Right lobe of liver (tissue), 6 donors: ENCODE measurements around the gene AOAH. TPM values are rescaled to one million over a fixed set of nuclear protein-coding genes. Genes with fewer than 3 reads are reported as not detected.

ENCODE experiments used
- ATAC-seq, 4 donors: fragments of 200-7000 bp; cut with Tn5 transposase; one replicate each; pipeline ENCODE4 v1.9.1; 2020; ENCODE audit warnings: mild to moderate bottlenecking in 4 of 4, moderate library complexity in 4 of 4
- DNase-seq, 3 donors: peaks; one replicate each; pipeline ENCODE4 v3.0.0-alpha.2; 2020
- H3K27ac ChIP-seq, 3 donors: fragments of 200-600 bp; one replicate each; pipeline ENCODE4 v1.8.0; 2022
- H3K27me3 ChIP-seq, 2 donors: fragments of 200-600 bp; one replicate each; pipeline ENCODE4 v1.8.0; 2022
- H3K36me3 ChIP-seq, 4 donors: fragments of 200-600 bp; sonication (generic) in 1 of 4; one replicate each; pipeline versions ENCODE4 v1.5.1 to v1.8.0; 2017 to 2022; ENCODE audit warnings: control low read depth in 1 of 4
- H3K4me1 ChIP-seq, 4 donors: fragments of 200-600 bp; sonication (generic) in 1 of 4; one replicate each; pipeline versions ENCODE4 v1.5.1 to v1.8.0; 2017 to 2022; ENCODE audit warnings: control low read depth in 1 of 4
- H3K4me3 ChIP-seq, 3 donors: fragments of 200-600 bp; one replicate each; pipeline ENCODE4 v1.8.0; 2022
- H3K9me3 ChIP-seq, 4 donors: fragments of 200-600 bp; sonication (generic) in 1 of 4; one replicate each; pipeline versions ENCODE4 v1.5.1 to v1.8.0; 2017 to 2022; ENCODE audit warnings: control low read depth in 1 of 4
- POLR2A ChIP-seq: fragments of 450-650 bp; IDR thresholded peaks from one replicate; pipeline ENCODE4 v1.6.1; 2017; ENCODE audit warnings: antibody characterized with exemption, mild to moderate bottlenecking
- WGBS: methylation state at CpG from one replicate; pipeline ENCODE4 v1.1.6; 2018; ENCODE audit warnings: low coverage, low lambda C conversion rate; ENCODE audit not compliant: insufficient coverage; ENCODE audit errors: missing lambda C conversion rate; 5-methylcytosine and 5-hydroxymethylcytosine counted together
- intact Hi-C, 2 donors: fragments of 100-400 bp; cut with DNase I; formaldehyde crosslinking; loops; one replicate each; pipeline versions ENCODE4 v1.11.2 to v1.14.1; 2022
- total RNA-seq, 6 experiments: library from RNA; depleted of rRNA in 2 of 6; stranded (reverse); fragments of >200 nt in 2 of 6; fragmentation: NEBNext Ultra II Directional in 3 of 6; extraction: Animal tissue kit (Norgen Biotek cat#: 25700) in 3 of 6; gene quantifications; one replicate each; pipeline versions ENCODE4 v1.1.0 to v1.2.4, GENCODE V29; 2016 to 2023
- TF ChIP-seq, protein P1 (sequence below), 4 donors: fragments of 200-600 bp in 3 of 4; fragments of 450-650 bp in 1 of 4; IDR thresholded peaks; one replicate each; pipeline versions ENCODE4 v1.5.1 to v1.8.0; 2016 to 2022; ENCODE audit warnings: antibody characterized with exemption in 4 of 4, mild to moderate bottlenecking in 2 of 4
- donor health status: DM: no; HTN: yes; CAD: no.
- donor health status: DM: no; HTN: no; CAD: no.
- donor health status: DM: no; HTN: no; CAD: no.
- donor health status: DM: no; HTN: yes; CAD: no.
- donor health status: DM: no; HTN: yes; CAD: no.

The AOAH gene
- total RNA-seq, 6 experiments from 2014 or later: 2.9 to 11.3 (median 6.4) TPM

DNA sequence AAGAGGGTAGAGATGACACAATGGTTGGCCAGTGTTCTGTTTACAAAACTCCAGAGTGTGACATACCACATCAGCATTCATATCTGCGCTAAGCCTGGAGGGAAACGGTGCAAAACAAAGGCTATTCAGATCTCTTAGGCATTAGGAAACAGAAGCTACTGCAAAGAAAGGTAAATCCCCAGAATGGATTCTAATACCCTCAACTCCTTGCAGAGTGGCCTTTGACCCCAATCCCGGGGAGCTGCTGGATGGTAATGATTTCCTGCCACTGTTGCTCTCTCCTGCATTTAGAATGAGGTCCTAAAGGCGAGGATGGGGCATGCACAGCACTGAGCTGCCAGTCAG, 65.2 kb downstream of the AOAH start:
- no peaks in the 10 kb centered on the region for H3K9me3 ChIP-seq
- 38% methylated on average over 4 of the region's 4 CpGs for WGBS
- H3K36me3 ChIP-seq: no peaks in the 10 kb centered on the region
- intact Hi-C loops: no loop called here
- TF ChIP-seq POLR2A: no peak
- TF ChIP-seq, protein P1, sequence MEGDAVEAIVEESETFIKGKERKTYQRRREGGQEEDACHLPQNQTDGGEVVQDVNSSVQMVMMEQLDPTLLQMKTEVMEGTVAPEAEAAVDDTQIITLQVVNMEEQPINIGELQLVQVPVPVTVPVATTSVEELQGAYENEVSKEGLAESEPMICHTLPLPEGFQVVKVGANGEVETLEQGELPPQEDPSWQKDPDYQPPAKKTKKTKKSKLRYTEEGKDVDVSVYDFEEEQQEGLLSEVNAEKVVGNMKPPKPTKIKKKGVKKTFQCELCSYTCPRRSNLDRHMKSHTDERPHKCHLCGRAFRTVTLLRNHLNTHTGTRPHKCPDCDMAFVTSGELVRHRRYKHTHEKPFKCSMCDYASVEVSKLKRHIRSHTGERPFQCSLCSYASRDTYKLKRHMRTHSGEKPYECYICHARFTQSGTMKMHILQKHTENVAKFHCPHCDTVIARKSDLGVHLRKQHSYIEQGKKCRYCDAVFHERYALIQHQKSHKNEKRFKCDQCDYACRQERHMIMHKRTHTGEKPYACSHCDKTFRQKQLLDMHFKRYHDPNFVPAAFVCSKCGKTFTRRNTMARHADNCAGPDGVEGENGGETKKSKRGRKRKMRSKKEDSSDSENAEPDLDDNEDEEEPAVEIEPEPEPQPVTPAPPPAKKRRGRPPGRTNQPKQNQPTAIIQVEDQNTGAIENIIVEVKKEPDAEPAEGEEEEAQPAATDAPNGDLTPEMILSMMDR (IDR thresholded peaks at IDR 0.05): no peak
- ATAC-seq (peak; percentile 66 to 98 (median 79)), DNase-seq (no peak)
- H3K4me3 ChIP-seq: no peak overlapping the region
- H3K27me3 ChIP-seq: no peaks in the 10 kb centered on the region
- no peak overlapping the region for H3K27ac ChIP-seq
- H3K4me1 ChIP-seq: peaks cover 0 to 3% (median 0%) of the 10 kb centered on the region in 4 donors

- no peak overlapping the region for H3K27ac ChIP-seq
- intact Hi-C loops: no loop called here
- no peak for DNase-seq
Observed at GRCh38 chr7:36658335-36659171, 65.7 kb downstream of the AOAH start.

GRCh38 chr7:36657036-36657660, 67.1 kb downstream of the AOAH start:
- Histone ChIP-seq H3K36me3 (no peaks in the 10 kb centered on the region), H3K4me1 (peaks cover 0 to 3% (median 0%) of the 10 kb centered on the region in 4 donors), H3K27ac (no peak overlapping the region), H3K9me3 (no peaks in the 10 kb centered on the region), H3K27me3 (no peaks in the 10 kb centered on the region), H3K4me3 (no peak overlapping the region)
- peak in 2 of 4 donors; percentile 32 to 36 for ATAC-seq
- WGBS: 78% methylated on average over 7 of the region's 8 CpGs
- no peak for TF ChIP-seq POLR2A
- TF ChIP-seq, protein P1 (IDR thresholded peaks at IDR 0.05): no peak
- DNase-seq: no peak
- intact Hi-C loops: no loop called here

More at GRCh38 chr7:36658335-36659171, 65.7 kb downstream of the AOAH start:
- peak in 1 of 4 donors; percentile 31 for ATAC-seq
- Histone ChIP-seq H3K4me1 (peaks cover 0 to 3% (median 0%) of the 10 kb centered on the region in 4 donors), H3K27me3 (no peaks in the 10 kb centered on the region), H3K36me3 (no peaks in the 10 kb centered on the region), H3K4me3 (no peak overlapping the region), H3K9me3 (no peaks in the 10 kb centered on the region)
- TF ChIP-seq, protein P1 (IDR thresholded peaks at IDR 0.05): no peak
- no peak for TF ChIP-seq POLR2A
- 71% methylated on average over 8 of the region's 8 CpGs for WGBS

DNA sequence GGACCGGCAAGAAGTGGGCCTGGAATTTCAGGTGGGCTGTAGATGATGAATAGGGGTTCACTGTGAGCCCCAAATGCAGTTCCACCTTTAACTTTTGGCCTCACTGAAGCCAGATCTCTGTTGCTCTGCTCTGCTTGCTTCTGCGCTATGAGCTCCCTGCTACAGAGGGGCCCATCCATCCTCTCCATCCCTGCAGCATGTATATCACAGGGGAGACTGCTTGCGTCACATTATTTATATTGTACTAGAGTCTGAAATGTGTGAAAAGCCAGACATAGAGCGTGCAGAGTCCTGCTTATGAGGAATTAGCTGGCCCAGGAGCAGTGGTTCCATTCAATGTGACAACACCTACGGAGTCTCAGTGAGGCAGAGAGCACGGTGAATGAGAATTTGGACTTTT, 69.9 kb downstream of the AOAH start:
- TF ChIP-seq, protein P1 (IDR thresholded peaks at IDR 0.05): no peak
- TF ChIP-seq POLR2A: no peak
- DNase-seq (no peak), ATAC-seq (no peak)
- Histone ChIP-seq H3K36me3 (no peaks in the 10 kb centered on the region), H3K4me1 (peaks cover 0 to 13% (median 7%) of the 10 kb centered on the region in 4 donors), H3K27ac (no peak overlapping the region), H3K4me3 (no peak overlapping the region), H3K9me3 (no peaks in the 10 kb centered on the region), H3K27me3 (no peaks in the 10 kb centered on the region)
- intact Hi-C loops: no loop called here
- WGBS: 83% methylated on average over 6 of the region's 6 CpGs
